Measurements from ENCODE around the gene OR5AK2. TPM values are rescaled to one million over a fixed set of nuclear protein-coding genes. Genes with fewer than 3 reads are reported as not detected.

Gene OR5AK2
- total RNA-seq, 1 donor from 2014 or later: not detected

DNA sequence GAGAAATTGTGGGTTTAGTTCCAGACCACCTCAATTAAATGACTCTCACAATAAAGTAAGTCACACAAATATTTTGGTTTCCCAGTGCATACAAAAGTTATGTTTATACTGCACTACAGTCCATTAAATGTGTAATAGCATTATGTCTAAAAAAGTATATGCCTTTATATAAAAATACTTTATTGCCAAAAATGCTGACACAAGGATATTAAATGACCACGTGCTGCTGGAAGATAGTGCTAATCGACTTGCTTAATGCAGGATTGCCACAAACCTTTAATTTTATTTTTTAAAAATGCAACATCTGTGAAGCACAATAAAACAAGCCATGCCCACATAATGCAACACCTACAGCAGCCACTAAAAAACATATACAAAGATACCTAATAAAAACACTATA is 27.0 kb downstream of the OR5AK2 start:
- H3K4me3 ChIP-seq (ENCODE audit: low read depth, low read length): no peak overlapping the region
- TF ChIP-seq, protein P1, sequence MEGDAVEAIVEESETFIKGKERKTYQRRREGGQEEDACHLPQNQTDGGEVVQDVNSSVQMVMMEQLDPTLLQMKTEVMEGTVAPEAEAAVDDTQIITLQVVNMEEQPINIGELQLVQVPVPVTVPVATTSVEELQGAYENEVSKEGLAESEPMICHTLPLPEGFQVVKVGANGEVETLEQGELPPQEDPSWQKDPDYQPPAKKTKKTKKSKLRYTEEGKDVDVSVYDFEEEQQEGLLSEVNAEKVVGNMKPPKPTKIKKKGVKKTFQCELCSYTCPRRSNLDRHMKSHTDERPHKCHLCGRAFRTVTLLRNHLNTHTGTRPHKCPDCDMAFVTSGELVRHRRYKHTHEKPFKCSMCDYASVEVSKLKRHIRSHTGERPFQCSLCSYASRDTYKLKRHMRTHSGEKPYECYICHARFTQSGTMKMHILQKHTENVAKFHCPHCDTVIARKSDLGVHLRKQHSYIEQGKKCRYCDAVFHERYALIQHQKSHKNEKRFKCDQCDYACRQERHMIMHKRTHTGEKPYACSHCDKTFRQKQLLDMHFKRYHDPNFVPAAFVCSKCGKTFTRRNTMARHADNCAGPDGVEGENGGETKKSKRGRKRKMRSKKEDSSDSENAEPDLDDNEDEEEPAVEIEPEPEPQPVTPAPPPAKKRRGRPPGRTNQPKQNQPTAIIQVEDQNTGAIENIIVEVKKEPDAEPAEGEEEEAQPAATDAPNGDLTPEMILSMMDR (IDR thresholded peaks at IDR 0.05; ENCODE audit: insufficient read depth, low read length, severe bottlenecking): no peak
- H3K36me3 ChIP-seq (ENCODE audit: control insufficient read depth, insufficient read depth, low read length): no peaks in the 10 kb centered on the region
- FAIRE-seq (no peak), DNase-seq (ENCODE audit: low read depth) (no peak)
- no peaks in the 10 kb centered on the region for H3K27me3 ChIP-seq (ENCODE audit: control insufficient read depth, insufficient read depth, low read length)

DNA sequence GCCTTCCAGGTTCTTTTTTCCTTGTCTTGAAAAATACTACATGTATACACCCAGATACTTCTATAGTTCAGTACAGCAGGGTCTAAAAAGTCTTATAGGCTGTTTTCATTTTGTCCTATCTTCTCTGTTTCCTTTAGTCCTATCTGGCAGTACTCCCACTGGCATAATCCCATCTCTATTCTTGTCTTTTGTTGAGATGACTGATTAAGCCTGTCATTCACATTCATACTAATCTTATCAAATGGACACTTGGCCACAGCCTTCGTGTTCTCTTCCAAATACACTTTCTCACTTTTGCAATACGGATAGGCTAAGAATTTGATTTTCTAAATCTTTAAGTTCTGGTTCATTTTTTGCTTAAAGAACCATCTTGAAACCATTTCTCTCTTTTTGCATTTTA is 42.8 kb downstream of the OR5AK2 start:
- FAIRE-seq (no peak), DNase-seq (ENCODE audit: low read depth) (no peak)
- H3K36me3 ChIP-seq (ENCODE audit: control insufficient read depth, insufficient read depth, low read length): no peaks in the 10 kb centered on the region
- TF ChIP-seq, protein P1 (IDR thresholded peaks at IDR 0.05; ENCODE audit: insufficient read depth, low read length, severe bottlenecking): no peak
- no peak overlapping the region for H3K4me3 ChIP-seq (ENCODE audit: low read depth, low read length)
- H3K27me3 ChIP-seq (ENCODE audit: control insufficient read depth, insufficient read depth, low read length): no peaks in the 10 kb centered on the region

Other genes with a start within 250 kb of the OR5AK2 start
- not detected in 2 replicates for gene OR9G4, start 240.2 kb upstream of the OR5AK2 start, total RNA-seq
- not detected in 2 replicates for gene LRRC55, start 193.0 kb downstream of the OR5AK2 start, total RNA-seq
- gene APLNR, start 248.3 kb downstream of the OR5AK2 start, total RNA-seq: not detected in 2 replicates

All from bronchial epithelial cell (primary cell).